Measurements from ENCODE around the gene THOC2. TPM values are rescaled to one million over a fixed set of nuclear protein-coding genes. Genes with fewer than 3 reads are reported as not detected.
"Not testable (repeated sequence)": the region's sequence is repeated elsewhere in the genome, so short reads cannot be mapped to it uniquely, and the experiment has no call there.

Gene THOC2
- total RNA-seq, 2 experiments from 2014 or later: 69.8 to 72.7 TPM

DNA sequence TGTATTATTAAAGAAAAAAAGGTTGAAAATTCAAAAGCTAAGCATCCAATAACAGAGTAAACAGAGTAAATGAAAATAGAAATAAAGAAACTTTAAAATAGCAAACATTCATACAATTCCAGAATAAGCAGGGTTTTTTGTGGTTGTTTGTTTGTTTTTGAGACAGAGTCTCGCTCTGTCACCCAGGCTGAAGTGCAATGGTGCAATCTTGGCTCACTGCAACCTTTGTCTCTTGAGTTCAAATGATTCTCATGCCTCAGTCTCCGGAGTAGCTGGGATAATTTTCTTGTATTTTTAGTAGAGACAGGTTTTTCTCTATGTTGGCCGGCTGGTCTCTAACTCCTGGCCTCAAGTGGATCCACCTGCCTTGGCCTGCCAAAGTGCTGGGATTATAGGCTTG, 6.6 kb upstream of the THOC2 start:
- ChIA-PET POLR2A (no interaction called here), CTCF (no interaction called here)

DNA sequence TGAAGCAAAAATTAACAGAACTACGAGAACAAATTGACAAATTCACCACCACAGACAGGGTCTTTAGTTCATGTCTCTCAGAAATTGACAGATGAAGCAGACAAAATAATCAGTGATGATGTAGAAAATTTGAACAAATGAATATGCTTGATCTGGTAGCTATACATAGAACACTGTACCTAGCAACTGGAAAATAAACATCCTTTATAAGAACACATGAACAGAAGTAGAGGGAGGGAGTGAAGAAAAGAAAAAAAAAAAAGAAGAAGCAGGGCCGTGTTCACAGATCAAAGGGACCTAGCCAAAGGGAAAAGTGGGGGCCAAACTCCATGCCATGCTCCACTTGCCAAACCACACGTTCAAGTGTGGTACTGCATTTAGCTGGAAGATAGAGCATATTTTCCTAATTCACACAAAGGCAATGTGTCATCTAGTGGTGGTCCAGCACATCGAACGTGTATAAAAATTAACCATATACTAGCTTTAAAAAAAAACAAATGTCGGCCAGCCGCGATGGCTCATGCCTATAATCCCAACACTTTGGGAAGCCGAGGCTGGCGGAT, 5.6 kb upstream of the THOC2 start:
- POLR2A ChIA-PET: no interaction called here
- CTCF ChIA-PET: no interaction called here

DNA sequence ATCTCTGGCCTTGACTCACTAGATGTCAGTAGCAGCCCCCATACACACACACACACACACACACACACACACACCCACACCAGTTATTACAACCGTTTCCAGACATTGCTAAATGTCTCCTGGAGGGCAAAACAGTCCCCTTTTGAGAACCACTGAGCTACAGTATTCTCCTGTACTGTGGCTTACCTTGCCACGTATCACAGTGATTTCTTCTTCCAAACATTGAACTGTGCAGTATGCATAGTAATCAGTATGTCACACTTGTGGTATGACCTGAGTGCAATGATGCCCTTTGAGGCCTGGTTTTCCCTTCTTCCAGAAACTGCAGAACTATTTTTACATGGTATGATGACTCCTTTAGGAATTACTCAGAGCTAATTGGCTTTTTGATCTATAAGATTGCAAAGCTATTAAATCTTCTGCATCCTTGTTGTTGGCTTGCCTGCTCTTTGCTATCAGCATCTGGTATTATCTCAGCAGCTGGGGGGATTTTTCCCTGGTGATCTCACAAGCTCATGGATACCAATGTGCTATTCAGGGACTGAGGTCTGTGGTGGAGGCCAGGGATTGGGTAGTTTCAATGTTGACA, 3.6 kb upstream of the THOC2 start:
- ChIA-PET CTCF (no interaction called here), POLR2A (no interaction called here)

DNA sequence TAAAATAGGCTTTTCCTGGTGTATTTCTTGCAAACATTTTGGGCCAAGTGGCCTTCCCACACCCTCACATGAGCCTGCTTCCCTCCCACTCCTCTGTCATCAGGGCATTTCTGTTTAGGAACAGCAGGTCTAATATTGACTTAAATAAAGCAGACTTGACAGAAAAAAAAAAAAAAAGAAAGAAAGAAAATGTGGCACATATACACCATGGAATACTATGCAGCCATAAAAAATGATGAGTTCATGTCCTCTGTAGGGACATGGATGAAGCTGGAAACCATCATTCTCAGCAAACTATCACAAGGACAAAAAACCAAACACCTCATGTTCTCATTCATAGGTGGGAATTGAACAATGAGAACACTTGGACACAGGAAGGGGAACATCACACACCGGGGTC, 2.3 kb upstream of the THOC2 start:
- CTCF ChIA-PET, POLR2A ChIA-PET: not testable (repeated sequence)

DNA sequence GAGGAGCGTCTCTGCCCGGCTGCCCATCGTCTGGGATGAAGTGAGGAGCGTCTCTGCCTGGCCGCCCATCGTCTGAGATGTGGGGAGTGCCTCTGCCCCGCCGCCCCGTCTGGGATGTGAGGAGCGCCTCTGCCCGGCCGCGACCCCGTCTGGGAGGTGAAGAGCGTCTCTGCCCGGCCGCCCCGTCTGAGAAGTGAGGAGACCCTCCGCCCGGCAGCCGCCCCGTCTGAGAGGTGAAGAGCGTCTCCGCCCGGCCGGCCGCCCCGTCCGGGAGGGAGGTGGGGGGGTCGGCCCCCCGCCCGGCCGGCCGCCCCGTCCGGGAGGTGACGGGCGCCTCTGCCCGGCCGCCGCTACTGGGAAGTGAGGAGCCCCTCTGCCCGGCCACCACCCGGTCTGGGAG, 1.2 kb upstream of the THOC2 start:
- POLR2A ChIA-PET, CTCF ChIA-PET: not testable (repeated sequence)

DNA sequence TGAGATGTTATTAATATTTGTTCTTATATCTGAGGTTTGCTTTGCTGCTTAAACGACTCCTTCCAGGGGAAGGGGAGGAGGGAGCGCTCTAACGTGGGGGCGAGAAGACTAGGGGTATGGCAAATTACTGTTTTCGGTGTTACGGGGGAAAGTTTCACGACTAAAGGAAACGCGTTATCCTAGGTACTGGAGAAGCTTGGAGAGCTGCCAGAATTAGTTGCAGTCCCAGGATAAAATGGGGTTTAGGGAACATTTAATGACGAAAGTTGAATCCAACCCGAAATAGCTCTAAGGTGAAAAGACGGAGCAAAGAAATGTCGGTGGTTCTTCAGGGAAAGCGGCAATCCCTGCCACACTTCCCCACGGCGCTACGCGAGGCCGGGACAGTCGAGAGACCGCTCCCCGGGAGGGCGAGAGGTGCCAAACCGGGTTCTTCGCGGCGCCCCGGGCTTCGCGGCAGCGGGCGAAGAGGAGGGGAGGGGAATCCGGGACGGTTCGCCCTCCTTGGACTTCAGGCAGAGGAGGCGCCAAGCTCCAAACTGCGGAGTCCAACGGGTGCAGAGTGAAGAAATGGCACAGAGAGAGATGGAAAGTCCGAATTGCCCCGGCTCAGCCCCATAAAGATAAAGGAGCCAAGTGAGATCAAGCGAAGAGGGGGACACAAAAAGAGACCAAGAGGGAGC, 724 bp downstream of the THOC2 start:
- ChIA-PET POLR2A (no interaction called here), CTCF (interaction anchor here (0.6 kb wide), 2 partner anchors 9 to 142 kb away, joined by 3 read pairs; no protein-coding TSS in a partner anchor)

DNA sequence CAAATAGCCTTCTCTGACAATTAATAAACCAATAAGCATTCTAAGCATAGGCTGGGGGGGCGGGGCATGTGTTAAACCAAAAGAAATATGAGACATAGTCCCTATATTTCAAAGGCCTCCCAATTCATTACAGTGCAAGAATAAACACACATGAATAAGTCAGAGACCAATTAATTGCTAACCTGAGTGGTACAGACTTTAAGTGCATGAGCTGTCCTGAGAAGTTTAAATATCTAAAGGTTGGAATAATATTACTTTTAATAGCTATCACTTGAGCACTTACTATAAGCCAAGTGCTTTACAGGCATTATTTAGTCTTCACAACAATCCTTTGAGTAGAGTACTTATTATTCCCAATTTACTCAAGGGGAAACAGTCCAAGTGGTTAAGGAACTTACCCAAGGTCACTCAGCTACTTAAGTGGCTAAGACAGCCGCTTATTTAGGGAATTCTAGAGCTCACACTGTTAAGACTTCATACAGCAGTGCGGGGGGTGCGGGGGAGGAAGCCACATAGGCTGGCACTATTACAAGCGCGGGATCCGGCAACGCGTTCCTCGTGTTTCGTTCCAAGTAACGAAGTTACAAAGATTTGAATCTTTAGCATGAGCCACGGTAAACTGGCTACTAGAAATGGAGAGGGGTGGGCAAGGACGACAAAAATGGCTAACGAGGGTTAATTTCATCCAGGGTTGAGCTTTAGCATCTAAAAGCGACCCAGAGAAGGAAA, 1.4 kb downstream of the THOC2 start:
- ChIA-PET POLR2A (no interaction called here), CTCF (interaction anchor here (0.6 kb wide), 1 partner anchor 143 kb away, joined by 3 read pairs; no protein-coding TSS in a partner anchor)

DNA sequence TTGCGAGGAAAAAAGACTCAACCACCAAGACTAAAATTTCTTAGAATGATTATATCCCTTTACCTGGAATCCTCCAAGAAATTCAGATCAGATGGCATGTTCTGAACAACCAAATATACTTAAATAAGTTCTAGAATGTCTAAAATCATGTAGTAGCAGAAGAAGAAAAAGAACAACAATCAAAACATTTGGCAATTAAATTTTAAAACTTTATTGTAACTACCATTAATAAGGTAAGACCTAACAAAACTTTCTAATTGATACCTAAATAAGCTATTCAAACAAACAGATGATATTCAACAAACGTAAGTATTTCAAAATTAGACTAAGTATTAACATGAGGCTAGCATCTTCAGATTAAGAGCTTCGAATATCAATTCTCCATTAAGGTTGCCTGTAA, 4.3 kb downstream of the THOC2 start:
- ChIA-PET POLR2A (no interaction called here), CTCF (no interaction called here)

DNA sequence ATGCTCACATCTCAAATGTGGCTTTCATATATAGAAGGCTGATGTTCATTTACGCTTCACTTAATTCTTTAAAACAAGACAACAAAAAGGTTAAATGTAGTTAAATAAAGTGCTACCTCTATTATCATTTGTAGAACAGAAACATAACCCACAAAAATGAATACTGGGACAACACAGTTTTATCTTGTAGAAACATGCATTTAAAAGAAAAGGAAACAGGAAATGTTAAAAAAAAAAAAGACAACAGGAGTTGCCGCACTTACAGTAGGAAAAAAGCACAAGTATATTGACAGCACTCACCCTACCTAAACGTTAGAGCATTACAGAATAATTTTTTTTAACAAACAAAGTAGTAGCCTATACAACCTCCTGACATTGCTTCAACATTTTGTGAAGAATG, 4.8 kb downstream of the THOC2 start:
- CTCF ChIA-PET: no interaction called here
- POLR2A ChIA-PET: no interaction called here

DNA sequence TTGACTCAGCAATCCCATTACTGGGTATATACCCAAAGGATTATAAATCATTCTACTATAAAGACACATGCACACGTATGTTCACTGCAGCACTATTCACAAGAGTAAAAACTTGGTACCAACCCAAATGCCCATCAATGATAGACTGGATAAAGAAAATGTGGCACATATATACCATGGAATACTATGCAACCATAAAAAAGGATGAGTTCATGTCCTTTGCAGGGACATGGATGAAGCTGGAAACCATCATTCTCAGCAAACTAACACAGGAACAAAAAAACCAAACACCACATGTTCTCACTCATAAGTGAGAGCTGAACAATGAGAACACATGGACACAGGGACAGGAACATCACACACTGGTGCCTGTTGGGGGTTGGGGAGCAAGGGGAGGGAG, 10.7 kb downstream of the THOC2 start:
- CTCF ChIA-PET, POLR2A ChIA-PET: not testable (repeated sequence)

DNA sequence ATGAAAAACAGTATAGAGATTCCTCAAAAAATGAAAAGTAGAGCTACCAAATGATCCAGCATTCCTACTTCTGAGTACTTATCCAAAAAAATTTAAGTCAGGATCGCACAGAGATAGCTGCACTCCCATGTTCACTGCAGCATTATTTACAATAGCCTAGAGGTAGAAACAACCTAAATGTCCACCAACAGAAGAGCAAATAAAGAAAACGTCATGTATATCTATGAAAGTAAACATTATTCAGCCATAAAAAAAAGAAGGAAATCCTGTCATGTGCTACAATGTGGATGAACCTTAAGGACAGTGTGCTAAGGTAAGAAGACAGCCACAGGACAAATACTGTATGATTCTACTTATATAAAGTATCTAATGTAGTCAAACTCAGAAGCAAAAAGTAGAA, 12.4 kb downstream of the THOC2 start:
- CTCF ChIA-PET: no interaction called here
- POLR2A ChIA-PET: no interaction called here

DNA sequence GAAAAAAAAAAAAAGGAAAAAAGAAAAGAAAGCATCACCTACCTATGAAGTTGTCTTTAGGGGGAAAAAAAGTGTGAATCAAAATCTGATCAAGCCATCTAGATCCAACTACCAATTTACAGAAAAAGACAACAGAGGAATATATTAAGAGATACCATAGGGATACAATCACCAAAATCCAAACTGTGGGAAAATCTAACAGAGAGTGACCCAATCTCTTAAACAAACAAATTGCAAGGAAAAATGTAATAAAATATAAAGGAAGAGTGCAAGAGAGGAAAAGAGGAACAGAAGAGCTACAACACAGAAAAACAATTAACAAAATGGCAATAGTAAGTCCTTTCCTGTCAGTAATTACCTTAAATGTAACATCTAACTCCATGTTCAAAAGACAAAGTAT, 19.0 kb downstream of the THOC2 start:
- ChIA-PET CTCF (no interaction called here), POLR2A (no interaction called here)

DNA sequence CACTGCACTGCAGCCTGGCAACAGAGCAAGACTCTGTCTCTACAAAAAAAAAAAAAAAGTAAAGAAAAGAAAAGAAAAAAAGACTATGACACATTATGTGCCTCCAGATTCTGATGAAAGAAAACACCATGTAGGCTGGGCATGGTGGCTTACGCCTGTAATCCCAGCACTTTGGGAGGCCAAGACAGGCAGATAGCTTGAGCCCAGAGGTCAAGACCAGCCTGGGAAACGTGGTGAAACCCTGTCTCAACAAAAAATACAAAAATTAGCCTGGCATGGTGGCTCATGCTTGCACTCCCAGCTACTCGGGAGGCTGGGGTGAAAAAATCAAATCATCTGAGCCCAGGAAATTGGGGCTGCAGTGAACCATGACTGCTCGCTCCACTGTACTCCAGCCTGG, 19.4 kb downstream of the THOC2 start:
- CTCF ChIA-PET: no interaction called here
- POLR2A ChIA-PET: no interaction called here

DNA sequence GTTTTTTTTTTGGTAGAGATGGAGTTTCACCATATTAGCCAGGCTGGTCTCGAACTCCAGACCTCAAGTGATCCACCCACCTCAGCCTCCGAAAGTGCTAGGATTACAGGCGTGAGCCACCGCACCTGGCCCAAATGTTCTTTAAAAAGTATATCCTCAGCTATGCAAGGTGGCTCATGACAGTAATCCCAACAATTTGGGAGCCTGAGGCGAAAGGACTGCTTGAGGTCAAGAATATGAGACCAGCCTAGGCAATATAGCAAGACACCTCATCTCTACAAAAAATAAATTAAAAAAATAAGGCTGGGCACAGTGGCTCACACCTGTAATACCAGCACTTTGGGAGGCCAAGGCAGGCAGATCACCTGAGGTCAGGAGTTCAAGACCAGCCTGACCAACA, 21.7 kb downstream of the THOC2 start:
- CTCF ChIA-PET, POLR2A ChIA-PET: not testable (repeated sequence)

DNA sequence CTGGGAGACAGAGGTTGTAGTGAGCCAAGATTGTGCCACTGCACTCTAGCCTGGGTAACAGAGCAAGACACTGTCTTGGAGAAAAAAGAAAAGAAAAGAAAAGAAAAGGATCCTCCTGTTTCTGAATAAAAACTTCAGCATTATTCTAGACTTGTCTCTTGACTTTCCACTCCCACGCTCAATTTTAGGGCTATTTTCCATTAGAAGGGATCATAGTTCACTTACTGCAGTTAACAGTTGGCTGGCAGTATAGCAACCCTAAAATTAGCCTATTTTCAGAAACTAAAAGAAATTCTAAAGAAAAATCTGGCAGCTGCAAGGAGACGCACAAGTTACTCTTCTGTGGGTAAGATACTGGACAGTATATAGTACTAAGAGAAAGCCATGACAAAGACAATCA, 28.1 kb downstream of the THOC2 start:
- ChIA-PET CTCF (no interaction called here), POLR2A (no interaction called here)

DNA sequence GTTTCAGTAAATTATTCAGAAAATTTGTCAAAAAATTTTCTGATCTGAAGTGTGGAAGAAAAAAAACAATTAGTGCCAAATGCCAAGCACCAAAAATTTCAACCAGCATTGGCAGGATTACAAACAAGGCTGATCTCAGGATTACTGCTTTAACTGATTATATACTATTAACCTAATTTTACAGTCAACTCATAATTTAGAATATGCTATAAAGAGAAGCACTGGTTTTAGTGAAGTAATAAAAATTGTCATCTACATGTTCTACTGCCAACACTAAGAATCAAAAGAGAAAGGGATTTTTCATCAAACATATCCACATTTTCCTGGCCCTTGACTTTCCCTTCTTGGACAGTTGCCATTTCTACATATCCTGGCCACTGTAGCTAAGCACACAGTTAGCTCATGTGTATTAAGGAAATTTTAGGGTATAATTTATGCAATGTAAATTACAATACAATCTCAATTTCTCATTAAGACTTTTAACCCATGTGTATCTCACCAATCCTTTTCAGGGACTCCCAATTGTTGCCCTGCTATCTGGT, 33.8 kb downstream of the THOC2 start:
- ChIA-PET CTCF (no interaction called here), POLR2A (no interaction called here)

DNA sequence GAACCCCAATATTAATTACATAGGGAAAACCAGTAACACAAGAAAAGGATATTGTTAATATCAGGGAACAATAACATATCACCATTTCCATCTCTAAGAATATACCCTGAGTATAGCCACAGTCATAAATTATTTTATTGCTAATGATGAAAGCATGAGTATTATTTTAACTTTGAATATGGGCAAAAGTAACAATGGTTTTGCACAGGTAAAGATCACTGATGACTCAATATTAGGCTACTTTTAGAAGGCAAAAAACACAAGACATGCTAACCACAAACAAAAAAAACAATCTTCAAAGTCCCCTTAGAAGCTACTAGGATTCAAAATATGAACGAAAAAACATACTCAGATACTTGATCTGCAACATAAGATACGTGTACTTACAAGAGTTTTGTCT, 36.5 kb downstream of the THOC2 start:
- ChIA-PET CTCF (no interaction called here), POLR2A (no interaction called here)

DNA sequence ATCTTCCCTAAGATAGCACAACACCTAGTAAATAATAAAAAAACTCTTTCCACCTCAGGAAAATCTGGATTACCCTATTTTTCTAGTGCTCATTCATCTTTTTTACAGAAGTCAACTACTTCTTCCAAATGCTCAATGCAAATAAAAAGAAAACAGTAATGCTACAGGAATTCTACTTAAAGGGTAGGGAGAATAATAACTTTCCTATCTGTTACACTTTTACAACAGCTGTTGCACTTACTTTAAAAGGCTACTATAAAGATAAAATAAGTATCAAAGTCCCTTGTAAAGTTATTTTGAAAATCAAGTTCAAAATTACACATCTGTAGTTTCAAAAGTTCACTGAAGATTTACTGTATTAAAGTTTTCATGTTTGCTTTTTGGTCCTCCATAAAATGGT, 37.6 kb downstream of the THOC2 start:
- POLR2A ChIA-PET: no interaction called here
- CTCF ChIA-PET: no interaction called here

DNA sequence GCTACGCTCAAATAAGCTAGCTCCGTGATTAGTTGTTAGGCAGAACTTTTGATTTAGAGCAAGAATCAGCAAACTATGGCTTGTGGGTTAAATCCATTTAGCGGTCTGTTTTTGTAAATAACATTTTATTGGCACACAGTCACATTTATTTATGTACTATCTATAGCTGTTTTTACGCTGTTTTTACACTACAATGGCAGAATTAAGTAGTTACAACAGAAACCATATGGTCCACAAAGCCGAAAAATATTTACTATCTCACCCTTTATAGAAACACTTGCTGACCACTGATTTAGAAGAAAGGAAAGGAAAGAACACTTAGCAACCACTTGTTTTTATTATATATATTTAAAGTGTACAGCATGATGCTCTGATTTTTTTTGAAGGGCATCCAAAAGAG, 41.1 kb downstream of the THOC2 start:
- CTCF ChIA-PET: no interaction called here
- POLR2A ChIA-PET: no interaction called here

DNA sequence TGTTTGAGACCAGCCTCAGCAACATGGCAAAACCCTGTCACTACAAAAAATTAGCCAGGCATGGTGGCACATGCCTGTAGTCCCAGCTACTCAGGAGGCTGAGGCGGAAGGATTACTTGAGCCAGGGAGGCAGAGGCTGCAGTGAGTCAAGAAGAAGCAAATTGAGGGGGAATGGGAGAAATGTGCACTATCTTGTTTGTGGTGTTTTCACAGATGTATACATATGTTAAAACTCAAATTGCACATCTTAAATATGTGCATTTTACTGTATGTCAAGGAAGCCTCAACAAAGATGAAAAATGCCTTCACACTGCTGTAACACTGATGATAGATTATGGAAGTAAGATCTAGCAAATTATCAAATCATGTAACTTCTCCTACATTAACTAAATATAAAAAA, 44.3 kb downstream of the THOC2 start:
- POLR2A ChIA-PET: no interaction called here
- CTCF ChIA-PET: no interaction called here

DNA sequence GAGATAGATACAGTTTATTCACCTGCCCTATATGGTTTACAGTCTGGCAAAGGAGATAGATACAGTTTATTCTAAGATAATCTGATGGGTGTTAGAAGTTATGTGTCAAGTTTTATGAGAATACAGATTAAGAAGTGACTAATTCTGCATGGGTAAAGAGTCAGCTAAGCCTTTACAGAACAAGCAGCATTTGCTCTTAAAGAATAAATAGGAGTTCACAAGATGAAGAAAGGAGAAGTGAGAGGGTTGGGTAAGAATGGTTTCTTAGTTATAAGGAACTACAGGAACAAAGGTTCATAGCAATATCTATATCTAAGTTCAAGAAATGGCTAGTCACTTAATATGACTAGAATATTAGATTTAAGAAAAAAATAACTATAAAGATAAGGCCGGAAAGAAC, 47.6 kb downstream of the THOC2 start:
- CTCF ChIA-PET: interaction anchor here (0.6 kb wide), 1 partner anchor 31 kb away, joined by 4 read pairs; no protein-coding TSS in a partner anchor
- POLR2A ChIA-PET: no interaction called here

All from activated CD8-positive, alpha-beta memory T cell treated with anti-CD3 and anti-CD28 coated beads for 36 hours (primary cell).